ENCODE results near the gene SFXN4.
"Not testable (repeated sequence)": the region's sequence is repeated elsewhere in the genome, so short reads cannot be mapped to it uniquely, and the experiment has no call there.

The SFXN4 gene

DNA sequence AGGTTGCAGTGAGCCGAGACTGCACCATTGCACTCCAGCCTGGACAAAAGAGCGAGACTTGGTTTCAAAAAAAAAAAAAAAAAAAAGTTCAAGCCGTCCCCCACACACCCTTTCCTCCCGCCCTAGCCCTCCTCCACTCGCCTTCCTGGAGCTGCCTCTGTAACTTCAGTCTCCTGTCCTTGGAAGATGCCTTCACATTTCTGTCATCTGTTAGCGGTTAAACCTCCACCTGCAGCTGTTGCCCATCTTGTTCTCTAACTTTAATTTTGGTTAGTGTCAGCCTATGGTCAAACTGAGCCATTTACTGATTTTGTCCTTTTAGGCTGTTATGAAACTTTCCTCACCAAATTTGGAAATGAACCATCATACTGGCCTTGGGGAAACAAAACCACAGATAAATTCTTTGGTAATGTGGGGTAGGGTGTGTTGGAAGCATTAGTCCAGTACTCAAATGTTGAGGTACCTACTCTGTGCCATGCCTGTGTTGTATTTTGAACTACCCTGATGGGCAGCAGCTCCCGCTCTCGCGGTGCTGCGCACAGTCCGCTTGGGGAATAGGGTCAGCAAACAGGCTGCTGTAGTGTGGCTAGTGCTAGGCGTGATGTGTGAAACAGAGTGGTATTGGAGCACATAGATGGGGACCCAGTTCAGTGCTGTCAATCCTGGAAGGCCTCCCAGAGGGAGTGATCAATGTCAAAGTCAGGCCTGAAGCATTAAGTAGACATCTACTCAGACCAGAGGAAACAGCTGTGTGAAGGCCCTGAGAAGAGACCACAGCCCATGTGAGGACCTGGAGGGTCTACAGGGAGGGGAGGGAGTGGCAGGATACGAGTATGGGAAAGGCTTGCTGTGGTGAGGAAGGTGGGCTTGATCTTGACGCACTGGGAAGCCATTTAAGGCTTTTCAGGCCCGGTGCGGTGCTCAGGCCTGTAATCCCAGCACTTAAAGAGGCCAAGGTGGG is 26.9 kb downstream of the SFXN4 start:
- FAIRE-seq, result no peak

DNA sequence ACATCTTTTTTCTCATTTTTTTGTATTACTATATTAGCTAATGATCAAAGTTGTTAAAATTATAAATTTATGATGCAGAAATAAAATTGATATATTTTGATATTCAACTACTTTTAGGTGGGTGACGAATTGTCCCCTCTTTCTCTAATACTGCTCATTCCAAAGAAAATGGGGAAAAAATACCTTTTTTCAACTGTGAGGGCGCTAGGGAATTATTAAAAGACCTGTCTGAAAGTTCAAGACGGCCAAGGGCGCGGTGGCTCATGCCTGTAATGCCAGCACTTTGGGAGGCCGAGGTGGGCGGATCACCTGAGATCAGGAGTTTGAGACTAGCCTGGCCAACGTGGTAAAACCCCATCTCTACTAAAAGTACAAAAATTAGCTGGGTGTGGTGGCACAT is 27.6 kb downstream of the SFXN4 start:
- not testable (repeated sequence) for FAIRE-seq

DNA sequence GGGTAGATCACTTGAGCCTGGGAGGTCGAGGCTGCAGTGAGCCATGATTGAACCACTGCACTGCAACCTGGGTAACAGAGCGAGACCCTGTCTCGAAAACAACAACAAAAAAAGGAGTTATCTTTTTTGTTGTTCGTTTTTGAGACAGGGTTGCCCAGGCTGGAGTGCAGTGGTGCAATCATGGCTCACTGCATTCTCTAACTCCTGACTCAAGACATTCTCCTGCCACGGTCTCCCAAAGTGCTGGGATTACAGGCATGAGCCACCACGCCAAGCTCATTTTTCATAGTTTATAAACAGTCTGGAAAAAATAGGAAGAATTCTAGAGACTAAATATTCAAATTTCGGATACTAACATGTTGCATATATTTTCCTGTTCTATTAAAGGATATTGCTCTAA is 29.4 kb downstream of the SFXN4 start:
- FAIRE-seq, result no peak

DNA sequence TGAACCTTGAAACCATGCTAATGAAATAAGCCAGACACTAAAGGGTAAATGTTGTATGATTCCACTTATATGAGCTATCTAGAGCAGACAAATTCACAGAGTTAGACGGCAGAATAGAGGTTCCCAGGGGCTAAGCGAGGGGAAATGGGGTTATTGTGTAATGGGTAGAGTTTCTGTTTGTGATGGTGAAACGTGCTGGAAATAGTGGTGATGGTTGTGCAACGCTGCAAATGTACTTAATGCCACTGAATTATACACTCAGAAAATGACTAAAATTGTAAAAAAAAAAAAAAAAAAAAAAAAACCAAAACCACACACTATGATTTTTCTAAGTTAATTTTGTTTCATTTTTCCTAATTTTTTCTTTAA is 30.0 kb downstream of the SFXN4 start:
- no peak for FAIRE-seq

DNA sequence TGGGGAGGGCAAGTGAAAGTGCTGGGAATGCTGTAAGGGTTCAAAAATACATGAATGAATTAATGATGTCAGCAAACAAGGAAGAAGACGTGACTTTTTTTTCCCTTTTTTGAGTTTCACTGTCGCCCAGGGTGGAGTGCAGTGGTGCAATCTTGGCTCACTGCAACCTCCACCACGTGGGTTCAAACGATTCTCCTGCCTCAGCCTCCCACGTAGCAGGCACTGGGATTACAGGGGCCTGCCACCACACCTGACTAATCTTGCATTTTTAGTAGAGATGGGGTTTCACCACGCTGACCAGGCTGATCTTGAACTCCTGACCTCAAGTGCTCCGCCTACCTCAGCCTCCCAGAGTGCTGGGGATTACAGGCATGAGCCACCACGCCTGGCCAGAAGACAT is 31.6 kb downstream of the SFXN4 start:
- FAIRE-seq, result no peak

DNA sequence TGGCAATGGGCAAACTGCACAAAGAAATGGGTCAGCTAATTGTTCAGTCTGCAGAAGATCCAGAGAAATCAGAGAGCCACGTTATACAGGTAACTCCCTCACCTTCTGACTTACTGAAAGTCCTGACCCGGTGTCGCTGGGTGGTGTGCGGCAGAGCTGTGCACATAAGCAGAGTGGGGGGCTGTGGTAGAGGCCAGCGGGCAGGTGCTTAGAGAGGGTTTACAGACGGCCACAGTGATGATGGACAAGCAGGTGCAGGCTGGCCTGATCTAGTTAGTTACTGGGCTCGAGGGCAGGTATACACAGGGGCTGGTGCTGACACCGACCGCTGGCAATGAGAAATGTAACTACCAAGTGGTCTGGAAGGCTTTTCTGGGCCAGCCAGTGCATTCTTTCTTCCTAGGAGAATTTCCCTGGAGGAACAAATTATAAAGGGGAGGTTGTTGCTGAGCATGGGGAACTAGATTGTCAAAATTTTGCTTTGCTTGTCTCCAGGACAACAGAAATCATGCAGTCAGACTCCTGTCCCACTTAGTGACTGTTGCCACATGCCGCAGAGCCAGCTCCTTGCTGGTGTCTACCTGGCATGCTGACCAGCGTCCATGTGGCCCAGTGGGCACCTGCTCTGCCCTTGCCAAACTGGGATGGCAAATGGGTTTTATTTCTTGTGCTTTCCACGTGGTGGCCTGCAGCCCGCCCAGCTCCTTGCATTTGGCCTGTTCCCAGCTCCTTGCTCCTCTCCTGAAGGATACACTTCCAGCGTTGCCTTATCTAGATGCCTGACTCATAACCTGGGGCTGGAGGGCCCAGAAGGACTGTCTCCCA is 32.8 kb downstream of the SFXN4 start:
- FAIRE-seq, result no peak

DNA sequence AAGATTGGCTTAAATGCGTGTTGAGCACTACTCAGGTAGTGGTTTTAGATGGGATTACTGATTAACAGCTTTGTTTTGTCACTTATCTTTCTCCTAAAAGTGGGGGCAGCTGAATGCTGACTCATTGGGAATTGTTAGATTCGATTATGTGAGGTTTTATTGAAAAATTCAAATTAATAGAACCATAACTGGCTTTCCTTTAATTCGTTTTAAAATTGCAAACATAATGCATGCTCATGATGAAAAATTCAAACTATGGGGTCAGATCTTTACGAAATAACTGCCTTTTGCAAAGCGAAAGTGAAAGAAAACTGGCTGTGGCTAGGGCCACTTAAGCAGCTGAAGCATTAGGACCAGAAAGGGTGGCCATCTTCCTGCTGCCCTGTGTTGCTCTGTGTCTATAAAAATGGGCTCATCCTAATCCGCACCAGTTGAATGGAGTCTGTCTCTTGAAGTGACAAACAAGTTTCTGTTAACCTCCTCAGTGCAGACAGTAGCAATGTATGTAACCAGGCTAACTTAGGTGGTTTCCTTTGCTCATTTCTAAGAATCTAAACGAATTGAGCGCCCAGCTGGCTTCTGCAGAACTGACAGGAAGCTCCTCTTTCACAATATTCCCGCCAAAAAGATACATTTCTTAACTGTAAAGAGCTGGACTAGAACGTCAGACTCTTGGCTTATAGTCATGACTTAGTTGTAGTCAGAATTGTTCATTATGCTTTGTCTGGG is 33.8 kb downstream of the SFXN4 start:
- no peak for FAIRE-seq

DNA sequence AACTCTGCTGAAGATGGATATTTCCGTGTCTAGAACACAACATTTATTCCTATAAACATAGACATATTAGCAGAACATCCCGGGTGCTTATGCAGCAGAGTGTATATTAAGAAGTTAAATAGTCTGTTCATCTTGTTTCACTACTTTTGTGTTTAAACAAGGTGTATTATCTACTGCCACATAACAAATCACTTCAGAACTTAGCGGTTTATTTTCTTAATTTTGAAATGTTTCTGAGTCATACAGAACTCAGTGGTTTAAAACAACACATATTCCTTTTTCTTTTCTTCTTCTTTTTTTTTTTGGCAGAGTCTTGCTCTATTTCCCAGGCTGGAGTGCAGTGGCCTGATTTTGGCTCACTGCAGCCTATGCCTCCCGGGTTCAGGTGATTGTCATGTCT is 35.8 kb downstream of the SFXN4 start:
- FAIRE-seq, result no peak

DNA sequence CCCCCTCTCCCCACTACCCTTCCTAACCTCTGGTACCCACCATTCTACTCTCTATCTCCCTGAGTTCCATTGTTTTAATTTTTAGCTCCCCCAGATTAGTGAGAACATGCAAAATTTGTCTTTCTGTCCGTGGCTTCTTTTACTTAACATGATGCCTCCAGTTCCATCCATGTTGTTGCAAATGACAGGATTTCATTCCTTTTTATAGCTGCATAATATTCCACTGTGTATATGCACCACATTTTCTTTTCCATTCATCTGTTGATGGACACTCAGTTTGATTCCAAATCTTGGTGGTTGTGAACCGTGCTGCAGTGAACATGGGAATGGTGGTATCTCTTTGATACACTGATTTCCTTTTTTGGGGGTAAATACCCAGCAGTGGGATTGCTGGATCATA is 39.6 kb downstream of the SFXN4 start:
- no peak for FAIRE-seq

DNA sequence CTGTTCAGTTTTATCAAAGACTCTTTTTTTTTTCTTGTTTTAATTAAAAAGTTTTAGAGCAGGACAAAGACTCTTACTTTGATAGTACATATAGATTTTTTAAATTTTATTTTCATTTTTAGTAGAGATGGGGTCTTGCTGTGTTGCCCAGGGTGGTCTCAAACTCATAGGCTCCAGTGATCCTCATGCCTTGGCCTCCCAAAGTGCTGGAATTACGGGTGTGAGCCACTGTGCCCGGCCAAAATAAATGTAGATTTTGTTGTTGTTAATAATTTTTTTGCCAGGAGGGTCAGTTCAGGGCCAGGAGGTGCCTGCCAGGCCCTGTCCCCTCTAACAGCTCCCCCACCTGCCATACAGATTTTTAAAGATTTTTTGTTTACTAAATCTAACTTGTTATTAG is 44.6 kb downstream of the SFXN4 start:
- FAIRE-seq, result no peak

DNA sequence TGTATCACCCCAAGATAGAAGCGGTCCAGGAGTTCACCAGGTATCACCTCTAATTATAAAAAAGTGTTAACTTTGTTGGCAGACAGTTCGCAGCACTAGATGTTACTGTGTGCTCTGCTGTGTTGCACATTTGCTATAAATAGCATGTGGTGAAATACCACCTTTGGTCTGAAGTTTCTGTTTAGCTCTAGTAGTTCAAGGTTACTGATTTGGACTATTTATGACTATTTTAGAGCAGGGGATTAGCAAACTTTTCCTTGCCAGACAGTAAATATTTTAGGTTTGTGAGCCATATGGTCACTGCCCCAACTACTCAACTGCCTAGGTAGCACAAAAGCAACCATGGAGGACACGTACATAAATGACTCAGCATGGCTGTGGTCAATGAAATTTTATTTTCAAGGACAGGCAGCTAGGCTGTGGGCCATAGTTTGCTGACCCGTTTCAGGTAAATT is 45.1 kb downstream of the SFXN4 start:
- FAIRE-seq, result no peak

DNA sequence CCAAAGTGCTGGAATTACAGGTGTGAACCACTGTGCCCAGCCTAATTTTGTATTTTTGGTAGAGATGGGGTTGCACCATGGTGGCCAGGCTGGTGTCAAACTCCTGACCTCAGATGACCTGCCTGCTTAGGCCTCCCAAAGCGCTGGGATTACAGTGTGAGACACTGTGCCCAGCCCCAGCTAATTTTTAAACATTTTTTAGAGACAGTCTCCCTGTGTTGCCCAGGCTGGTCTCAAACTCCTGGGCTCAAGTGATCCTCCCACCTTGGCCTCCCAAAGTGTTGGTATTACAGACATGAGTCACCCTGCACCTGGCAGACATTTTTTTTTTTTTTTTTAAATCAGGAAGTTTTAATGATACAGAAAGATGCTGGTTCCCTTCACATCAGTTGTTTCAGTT is 46.1 kb downstream of the SFXN4 start:
- no peak for FAIRE-seq

DNA sequence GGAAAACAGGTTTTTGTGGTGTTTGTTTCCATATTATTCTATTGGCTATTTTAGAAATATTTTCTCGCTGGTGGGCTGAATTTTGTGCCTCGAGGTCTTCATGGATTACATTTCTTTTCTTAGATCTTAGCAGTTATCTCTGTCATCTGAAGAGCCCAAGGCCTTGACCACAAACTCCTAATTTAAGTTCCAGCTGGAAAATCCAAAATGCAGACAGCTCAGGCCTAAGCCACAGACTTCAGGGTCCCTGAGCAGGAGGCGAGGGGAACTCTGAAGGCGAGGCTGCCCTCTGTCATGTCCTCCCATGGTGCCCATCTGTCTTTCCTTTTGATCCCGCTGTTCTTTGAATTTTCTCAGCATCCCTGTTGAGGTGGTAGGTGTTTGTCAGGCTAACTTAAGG is 47.3 kb downstream of the SFXN4 start:
- no peak for FAIRE-seq

DNA sequence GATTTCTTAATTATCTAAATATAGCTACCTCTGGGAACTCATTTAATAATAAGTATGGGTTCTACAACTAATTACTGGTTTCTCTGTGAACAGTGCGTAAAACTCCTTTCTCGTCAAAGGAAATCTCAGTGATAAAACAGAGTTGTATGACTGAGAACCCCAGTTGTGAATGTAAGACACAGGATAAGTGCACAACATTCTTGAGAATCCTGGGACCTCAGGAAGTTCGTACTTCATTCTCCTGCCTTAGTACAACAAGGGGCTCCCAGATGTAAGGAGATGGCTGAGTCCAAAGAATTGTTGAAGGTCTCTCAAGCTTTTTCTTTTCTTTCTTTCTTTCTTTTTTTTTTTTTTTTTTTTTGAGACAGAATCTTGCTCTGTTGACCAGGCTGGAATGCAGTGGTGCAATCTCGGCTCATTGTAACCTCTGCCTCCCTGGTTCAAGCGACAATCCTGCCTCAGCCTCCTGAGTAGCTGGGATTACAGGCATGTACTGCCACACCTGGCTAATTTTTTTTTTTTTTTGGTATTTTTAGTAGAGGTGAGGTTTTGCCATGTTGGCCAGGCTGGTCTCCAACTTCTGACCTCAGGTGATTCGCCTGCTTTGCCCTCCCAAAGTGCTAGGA is 49.1 kb downstream of the SFXN4 start:
- no peak for FAIRE-seq

DNA sequence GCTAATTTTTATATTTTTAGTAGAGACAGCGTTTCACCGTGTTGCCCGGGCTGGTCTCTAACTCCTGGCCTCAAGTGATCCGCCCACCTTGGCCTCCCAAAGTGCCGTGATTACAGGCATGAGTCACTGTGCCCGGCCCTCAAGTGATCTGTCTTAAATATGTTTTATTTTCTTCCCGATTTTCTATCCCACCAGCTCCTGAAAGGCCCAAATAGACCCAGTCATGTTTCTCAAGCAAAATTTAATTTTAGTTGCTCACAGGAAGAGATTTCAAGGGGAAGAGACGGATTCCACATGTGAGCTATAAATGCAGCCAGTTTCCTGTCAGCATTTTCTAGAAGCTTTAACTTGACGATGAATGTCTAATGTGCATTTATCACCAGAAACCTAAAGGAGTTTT is 49.6 kb downstream of the SFXN4 start:
- no peak for FAIRE-seq

DNA sequence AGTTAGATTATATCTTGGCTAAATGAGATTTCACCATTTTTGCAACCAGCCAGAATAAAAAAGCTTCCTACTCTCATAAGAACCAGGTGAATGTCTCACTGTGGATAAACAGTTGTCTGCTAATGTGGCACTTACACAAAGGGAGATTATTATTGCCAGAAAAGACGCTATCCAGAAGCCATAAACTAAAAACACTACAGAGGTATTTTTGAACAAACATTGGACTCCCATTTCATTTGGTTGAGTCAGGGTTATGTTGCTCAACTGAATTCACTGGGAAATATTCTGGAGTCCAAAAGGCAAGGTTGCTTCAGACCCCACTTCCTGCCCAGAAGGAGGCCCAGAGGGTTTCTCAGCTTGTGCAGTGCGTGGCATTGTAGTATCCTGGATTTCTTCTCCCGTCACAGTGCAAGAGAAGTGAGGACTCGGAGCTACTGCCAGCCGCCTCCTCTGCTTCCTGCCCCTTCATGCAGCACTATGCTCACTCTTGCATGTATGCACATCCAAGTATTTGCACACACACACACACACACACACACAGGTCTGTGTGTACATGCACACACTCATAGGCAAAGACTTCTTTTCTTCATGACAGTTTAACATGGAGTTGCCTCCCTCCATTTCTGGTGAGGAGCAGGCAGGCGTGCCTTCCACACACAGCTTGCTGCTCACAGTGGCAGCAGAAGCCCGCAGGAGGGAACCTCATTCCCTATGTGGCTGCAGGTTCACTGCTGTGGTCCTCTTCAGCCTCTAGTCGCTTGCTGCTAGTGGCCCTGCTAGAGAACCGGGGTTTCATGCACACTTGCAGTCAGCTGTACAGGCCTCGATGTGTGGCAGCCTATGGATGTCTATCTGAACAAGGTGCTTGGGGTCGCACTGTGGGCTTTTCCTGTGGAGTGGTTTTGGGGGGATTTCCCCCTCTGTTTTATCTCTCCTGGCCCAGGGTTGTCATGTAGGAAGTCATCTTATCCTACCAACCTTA is 51.5 kb downstream of the SFXN4 start:
- no peak for FAIRE-seq

DNA sequence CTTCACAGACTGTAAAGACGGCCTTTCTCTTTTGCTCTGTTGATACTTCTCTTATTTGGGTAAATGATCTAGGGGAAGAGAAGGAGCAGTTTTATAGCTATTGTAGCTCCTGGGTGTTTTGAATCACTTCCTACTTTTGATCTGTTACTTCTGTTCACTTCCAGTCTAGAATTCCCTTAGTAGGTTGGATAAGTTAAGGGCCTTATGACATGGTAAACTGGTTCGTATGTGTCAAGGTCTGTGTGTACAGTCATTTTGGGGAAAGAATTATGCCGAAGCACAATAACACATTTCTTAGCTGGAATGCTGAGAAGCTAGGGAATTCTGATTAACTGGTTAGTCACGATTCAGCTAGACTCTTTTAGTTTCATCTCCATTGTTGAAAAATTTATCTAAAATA is 53.5 kb downstream of the SFXN4 start:
- no peak for FAIRE-seq

DNA sequence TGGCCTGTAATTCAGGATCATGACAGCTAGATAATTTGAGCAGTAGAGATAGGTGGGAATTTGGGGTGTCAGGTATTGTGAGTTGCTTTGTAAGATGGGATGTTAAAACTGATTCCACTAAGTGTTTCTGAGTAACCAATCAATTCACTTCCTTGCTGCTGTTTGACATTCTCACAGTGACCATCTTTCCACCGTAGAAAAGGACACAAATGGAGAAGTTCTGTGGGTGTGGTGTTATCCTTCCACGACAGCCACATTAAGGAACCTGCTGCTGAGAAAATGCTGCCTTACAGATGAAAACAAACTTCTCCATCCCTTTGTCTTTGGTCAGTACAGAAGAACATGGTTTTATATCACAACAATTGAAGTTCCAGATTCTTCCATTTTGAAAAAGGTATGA is 57.7 kb downstream of the SFXN4 start:
- FAIRE-seq, result not testable (repeated sequence)

DNA sequence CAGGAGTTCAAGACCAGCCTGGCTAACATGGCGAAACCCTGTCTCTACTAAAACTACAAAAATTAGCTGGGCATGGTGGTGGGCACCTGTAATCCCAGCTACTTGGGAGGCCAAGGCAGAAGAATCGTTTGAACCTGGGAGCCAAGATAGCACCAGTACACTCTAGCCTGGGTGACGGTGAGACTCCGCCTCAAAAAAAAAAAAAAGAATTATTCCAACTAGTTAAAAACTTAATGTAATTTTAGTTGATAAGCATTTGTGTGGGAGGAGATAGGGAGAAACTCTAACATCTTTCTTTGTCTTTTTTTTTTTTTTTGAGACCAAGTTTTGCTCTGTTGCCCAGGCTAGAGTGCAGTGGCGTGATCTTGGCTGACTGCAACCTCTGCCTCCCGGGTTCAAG is 58.4 kb downstream of the SFXN4 start:
- FAIRE-seq, result not testable (repeated sequence)

DNA sequence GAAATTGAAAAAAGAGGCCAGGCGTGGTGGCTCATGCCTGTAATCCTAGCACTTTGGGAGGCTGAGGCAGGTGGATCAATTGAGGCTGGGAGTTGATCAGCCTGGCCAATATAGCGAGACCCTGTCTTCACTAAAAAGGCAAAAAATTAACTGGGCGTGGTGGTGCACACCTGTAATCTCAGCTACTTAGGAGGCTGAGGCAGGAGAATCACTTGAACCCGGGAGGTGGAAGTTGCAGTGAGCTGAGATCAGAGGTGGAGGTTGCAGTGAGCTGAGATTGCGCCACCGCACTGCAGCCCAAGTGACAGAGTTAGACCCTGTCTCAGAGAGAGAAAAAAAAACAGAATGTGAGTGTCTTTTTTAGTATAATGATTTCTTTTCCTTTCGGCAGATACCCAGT is 59.6 kb downstream of the SFXN4 start:
- FAIRE-seq, result not testable (repeated sequence)

DNA sequence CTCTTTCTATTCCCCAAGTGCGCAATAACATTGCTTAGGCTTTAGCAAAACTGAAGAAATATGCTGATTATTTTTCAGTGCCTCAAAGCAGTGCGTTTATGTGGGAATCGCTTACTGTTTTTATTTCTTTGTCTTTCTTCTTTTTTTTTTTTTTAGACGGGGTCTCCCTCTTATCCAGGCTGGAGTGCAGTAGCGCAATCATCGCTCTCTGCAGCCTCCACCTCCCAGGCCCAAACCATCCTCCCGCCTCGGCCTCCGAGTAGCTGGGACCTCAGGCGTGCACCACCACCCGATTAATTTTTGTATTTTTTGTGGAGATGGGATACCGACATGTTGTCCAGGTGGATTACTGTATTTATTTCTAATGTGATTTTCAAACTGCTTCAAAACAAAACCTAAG is 60.4 kb downstream of the SFXN4 start:
- FAIRE-seq, result no peak

DNA sequence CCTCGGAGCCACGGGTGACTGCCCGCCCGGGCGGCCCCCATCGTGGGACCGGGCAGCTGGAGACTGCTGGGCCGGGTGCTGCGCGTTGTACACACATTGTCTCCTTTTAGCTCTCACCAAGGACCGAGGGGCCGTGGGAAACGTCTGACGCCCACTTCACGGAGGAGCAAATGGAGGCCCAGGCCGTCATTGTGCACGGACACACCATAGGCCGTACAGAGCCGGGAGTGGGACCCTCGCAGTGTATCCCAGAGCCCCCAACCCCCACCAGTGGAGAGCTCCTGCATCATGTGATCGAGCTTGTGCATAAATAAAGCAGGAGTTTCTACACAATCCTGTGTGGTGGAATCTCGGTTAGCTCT is 60.9 kb downstream of the SFXN4 start:
- no peak for FAIRE-seq

All from colon (tissue), 2 donors.